Gastrocnemius medialis (tissue), 4 donors: Measurements from ENCODE around the gene OCRL. TPM values are rescaled to one million over a fixed set of nuclear protein-coding genes. Genes with fewer than 3 reads are reported as not detected.

Source experiments
- total RNA-seq, 4 donors: library from RNA; depleted of rRNA; stranded (reverse); fragments of >200 nt; gene quantifications; one replicate each; pipeline versions ENCODE4 v1.1.0 to v1.2.3, GENCODE V29; 2016

OCRL gene
- total RNA-seq, 4 donors from 2014 or later: 6.7 to 10.8 (median 8.6) TPM

Other genes with a start within 250 kb of the OCRL start
- gene SMARCA1, start 16.8 kb upstream of the OCRL start, total RNA-seq: 10 to 100 TPM; 11.6 to 16.7 (median 15.9) TPM
- gene APLN, start 114.7 kb downstream of the OCRL start, total RNA-seq: not detected
- gene XPNPEP2, start 198.7 kb downstream of the OCRL start, total RNA-seq: 1 to 10 TPM in 2 of 4 donors, under 1 TPM in 2; 0.15 to 2.0 (median 0.87) TPM
- 1 to 10 TPM; 1.3 to 2.2 (median 1.7) TPM for gene SASH3, start 239.7 kb downstream of the OCRL start, total RNA-seq